H9 (cell line): Measurements from ENCODE around the gene MRC1. TPM values are rescaled to one million over a fixed set of nuclear protein-coding genes. Genes with fewer than 3 reads are reported as not detected.

Experiments used
- DNase-seq: peaks from one replicate; pipeline ENCODE4 v3.0.0-alpha.2; 2017
- H2AFZ ChIP-seq: one replicate; pipeline ENCODE4 v1.6.1; 2013; ENCODE audit warnings: mild to moderate bottlenecking, low read length, control low read depth, moderate library complexity
- H2AK5ac ChIP-seq: 2 replicates; pipeline ENCODE4 v1.6.1; 2013; ENCODE audit warnings: low read length, control low read depth, mixed read lengths; ENCODE audit not compliant: insufficient read length
- H2BK120ac ChIP-seq: one replicate; pipeline ENCODE4 v1.6.1; 2013; ENCODE audit warnings: low read depth, mild to moderate bottlenecking, low read length, control low read depth, inconsistent platforms; ENCODE audit not compliant: poor library complexity, severe bottlenecking
- H2BK12ac ChIP-seq: 2 replicates; pipeline ENCODE4 v1.6.1; 2013; ENCODE audit warnings: low read length, control low read depth, mixed read lengths, low read depth; ENCODE audit not compliant: insufficient read length
- H2BK15ac ChIP-seq: 2 replicates; pipeline ENCODE4 v1.6.1; 2013; ENCODE audit warnings: low read depth, low read length, control low read depth
- H2BK20ac ChIP-seq: one replicate; pipeline ENCODE4 v1.6.1; 2013; ENCODE audit warnings: low read depth, mild to moderate bottlenecking, low read length, control low read depth, inconsistent platforms; ENCODE audit not compliant: poor library complexity, severe bottlenecking
- H2BK5ac ChIP-seq: 2 replicates; pipeline ENCODE4 v1.6.1; 2013; ENCODE audit warnings: low read length, control low read depth, mixed read lengths; ENCODE audit not compliant: insufficient read length
- H3K14ac ChIP-seq: 2 replicates; pipeline ENCODE4 v1.6.1; 2013; ENCODE audit warnings: low read length, control low read depth; ENCODE audit not compliant: insufficient read depth
- H3K18ac ChIP-seq: 2 replicates; pipeline ENCODE4 v1.6.1; 2013; ENCODE audit warnings: low read depth, mild to moderate bottlenecking, mixed read lengths, low read length, control low read depth; ENCODE audit not compliant: insufficient read length
- H3K23ac ChIP-seq: 2 replicates; pipeline ENCODE4 v1.6.1; 2013; ENCODE audit warnings: low read length, control low read depth, mixed read lengths, low read depth; ENCODE audit not compliant: insufficient read length
- H3K23me2 ChIP-seq: 2 replicates; pipeline ENCODE4 v1.6.1; 2013; ENCODE audit warnings: low read depth, mild to moderate bottlenecking, mixed read lengths, low read length, control low read depth; ENCODE audit not compliant: insufficient read length, poor library complexity, severe bottlenecking
- H3K27ac ChIP-seq: 2 replicates; pipeline ENCODE4 v1.5.1; 2013; ENCODE audit warnings: low read length, control low read depth, mixed read lengths, low read depth; ENCODE audit not compliant: insufficient read length
- H3K27me3 ChIP-seq: 2 replicates; pipeline ENCODE4 v1.6.1; 2013; ENCODE audit warnings: low read length, control low read depth, inconsistent platforms; ENCODE audit not compliant: insufficient read depth
- H3K4ac ChIP-seq: 2 replicates; pipeline ENCODE4 v1.6.1; 2013; ENCODE audit warnings: low read depth, mild to moderate bottlenecking, control low read depth, inconsistent platforms, low read length, moderate library complexity
- H3K4me1 ChIP-seq: 2 replicates; pipeline ENCODE4 v1.6.1; 2013; ENCODE audit warnings: low read length, control low read depth, inconsistent platforms; ENCODE audit not compliant: insufficient read depth
- H3K4me2 ChIP-seq: 2 replicates; pipeline ENCODE4 v1.6.1; 2013; ENCODE audit warnings: low read length, control low read depth, mixed read lengths; ENCODE audit not compliant: insufficient read length, insufficient read depth
- H3K56ac ChIP-seq: 2 replicates; pipeline ENCODE4 v1.6.1; 2013; ENCODE audit warnings: low read depth, mild to moderate bottlenecking, mixed read lengths, low read length, control low read depth; ENCODE audit not compliant: insufficient read length
- H3K79me1 ChIP-seq: 2 replicates; pipeline ENCODE4 v1.6.1; 2013; ENCODE audit warnings: low read depth, mild to moderate bottlenecking, moderate library complexity, low read length, control low read depth, inconsistent platforms; ENCODE audit not compliant: insufficient read depth, poor library complexity, severe bottlenecking
- H3K79me2 ChIP-seq: 2 replicates; pipeline ENCODE4 v1.6.1; 2013; ENCODE audit warnings: low read length, control low read depth, inconsistent platforms; ENCODE audit not compliant: insufficient read depth
- H3K9ac ChIP-seq: 2 replicates; pipeline ENCODE4 v1.6.1; 2013; ENCODE audit warnings: low read length, control low read depth, mixed read lengths; ENCODE audit not compliant: insufficient read length; ENCODE audit errors: extremely low read depth
- H3K9me3 ChIP-seq: one replicate; pipeline ENCODE4 v1.6.1; 2013; ENCODE audit warnings: low read depth, low read length, inconsistent platforms; ENCODE audit not compliant: control insufficient read depth
- H3T11ph ChIP-seq: one replicate; pipeline ENCODE4 v1.6.1; 2013; ENCODE audit warnings: mild to moderate bottlenecking, low read length, control low read depth, inconsistent platforms
- H4K20me1 ChIP-seq: one replicate; pipeline ENCODE4 v1.6.1; 2013; ENCODE audit not compliant: control insufficient read depth, insufficient read length, insufficient read depth
- H4K5ac ChIP-seq: 2 replicates; pipeline ENCODE4 v1.6.1; 2013; ENCODE audit warnings: low read depth, mild to moderate bottlenecking, mixed read lengths, low read length, control low read depth; ENCODE audit not compliant: insufficient read length
- H4K8ac ChIP-seq: replicated peaks from 2 replicates; pipeline ENCODE4 v1.6.1; 2013; ENCODE audit warnings: low read length, control low read depth, mixed read lengths, low read depth; ENCODE audit not compliant: insufficient read length
- H4K91ac ChIP-seq: 2 replicates; pipeline ENCODE4 v1.6.1; 2013; ENCODE audit warnings: low read depth, mild to moderate bottlenecking, moderate library complexity, mixed read lengths, low read length, control low read depth; ENCODE audit not compliant: insufficient read length
- H3K27ac Mint-ChIP-seq, 3 experiments: 2 replicates in 2 of 3; 3 replicates in 1 of 3; pipeline ENCODE4 v1.8.0; 2020 to 2021; ENCODE audit warnings: mixed read lengths in 3 of 3, mild to moderate bottlenecking in 1 of 3, moderate library complexity in 1 of 3
- H3K27me3 Mint-ChIP-seq: 2 replicates; pipeline ENCODE4 v1.8.0; 2021; ENCODE audit warnings: low read depth, mild to moderate bottlenecking, moderate library complexity, mixed read lengths
- H3K36me3 Mint-ChIP-seq, 3 experiments: 2 replicates in 2 of 3; 3 replicates in 1 of 3; pipeline ENCODE4 v1.8.0; 2020 to 2021; ENCODE audit warnings: low read depth in 3 of 3, mixed read lengths in 3 of 3; ENCODE audit not compliant: insufficient read depth in 1 of 3
- H3K4me1 Mint-ChIP-seq, 2 experiments: 2 replicates each; pipeline ENCODE4 v1.8.0; 2020; ENCODE audit warnings: mixed read lengths in 2 of 2
- H3K4me3 Mint-ChIP-seq, 2 experiments: 2 replicates in 1 of 2; 3 replicates in 1 of 2; pipeline ENCODE4 v1.8.0; 2020 to 2021; ENCODE audit warnings: mild to moderate bottlenecking in 2 of 2, mixed read lengths in 2 of 2, moderate library complexity in 1 of 2
- H3K9me3 Mint-ChIP-seq, 2 experiments: 2 replicates in 1 of 2; 3 replicates in 1 of 2; pipeline ENCODE4 v1.8.0; 2020; ENCODE audit warnings: mild to moderate bottlenecking in 2 of 2, mixed read lengths in 2 of 2, moderate library complexity in 1 of 2
- WGBS: extraction: QIAGEN DNeasy Blood & Tissue Kit; methylation state at CpG from one replicate; pipeline ENCODE4 v1.1.7; 2013; ENCODE audit warnings: missing lambda C conversion rate, low lambda C conversion rate, mixed read lengths; ENCODE audit not compliant: insufficient read length; ENCODE audit errors: extremely low coverage; 5-methylcytosine and 5-hydroxymethylcytosine counted together
- total RNA-seq: library from RNA; stranded (reverse); gene quantifications from 2 replicates; pipeline ENCODE4 v1.2.1, GENCODE V29; 2021
- TF ChIP-seq, protein P1 (sequence below): fragments of 200-600 bp; sonication (generic); conservative IDR thresholded peaks from 3 replicates; pipeline ENCODE4 v1.8.0; 2021; ENCODE audit warnings: antibody characterized with exemption, mild to moderate bottlenecking

MRC1 gene
- total RNA-seq, 1 experiment from 2014 or later = not detected

DNA sequence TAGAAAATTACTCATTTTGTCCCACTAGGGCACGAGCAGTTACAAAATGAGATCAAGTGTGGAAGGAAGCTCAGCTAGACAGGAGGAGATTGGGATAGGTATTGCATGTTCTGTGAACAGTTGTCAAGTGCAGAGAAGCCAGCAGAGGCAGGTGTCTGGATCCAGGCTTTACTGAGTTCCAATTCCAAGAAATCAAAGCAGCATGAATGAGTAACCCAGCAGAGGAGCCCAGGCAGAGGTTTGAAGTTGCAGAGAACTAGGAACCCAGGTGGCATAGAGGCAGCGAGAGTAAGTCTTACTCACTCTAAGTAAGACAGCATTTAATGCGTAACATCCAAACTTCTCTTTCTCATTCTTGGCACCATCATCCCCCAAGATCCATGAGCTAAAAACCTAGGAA is 11.8 kb downstream of the MRC1 start:
- H3K4ac ChIP-seq = no peak overlapping the region
- H4K91ac ChIP-seq = no peak overlapping the region
- Mint-ChIP-seq H3K27me3 (no peaks in the 10 kb centered on the region), H3K4me3 (no peak overlapping the region), H3K4me1 (no peaks in the 10 kb centered on the region), H3K36me3 (no peaks in the 10 kb centered on the region), H3K9me3 (no peaks in the 10 kb centered on the region; a peak in 1 of 5 replicates), H3K27ac (no peak overlapping the region)
- H3K18ac ChIP-seq = no peak overlapping the region
- no peaks in the 10 kb centered on the region for H4K20me1 ChIP-seq
- no peak overlapping the region for H3K27ac ChIP-seq
- WGBS = no CpG with 5 or more reads among the region's 3 CpGs
- H3K9ac ChIP-seq = no peak overlapping the region
- no peak for DNase-seq
- no peaks in the 10 kb centered on the region for H3K79me2 ChIP-seq
- H3K14ac ChIP-seq = no peak overlapping the region
- H4K8ac ChIP-seq = no peak overlapping the region
- H2BK15ac ChIP-seq = no peak overlapping the region
- H3K4me2 ChIP-seq = no peak overlapping the region
- no peak overlapping the region for H2BK5ac ChIP-seq
- H2AK5ac ChIP-seq = no peak overlapping the region
- TF ChIP-seq, protein P1, sequence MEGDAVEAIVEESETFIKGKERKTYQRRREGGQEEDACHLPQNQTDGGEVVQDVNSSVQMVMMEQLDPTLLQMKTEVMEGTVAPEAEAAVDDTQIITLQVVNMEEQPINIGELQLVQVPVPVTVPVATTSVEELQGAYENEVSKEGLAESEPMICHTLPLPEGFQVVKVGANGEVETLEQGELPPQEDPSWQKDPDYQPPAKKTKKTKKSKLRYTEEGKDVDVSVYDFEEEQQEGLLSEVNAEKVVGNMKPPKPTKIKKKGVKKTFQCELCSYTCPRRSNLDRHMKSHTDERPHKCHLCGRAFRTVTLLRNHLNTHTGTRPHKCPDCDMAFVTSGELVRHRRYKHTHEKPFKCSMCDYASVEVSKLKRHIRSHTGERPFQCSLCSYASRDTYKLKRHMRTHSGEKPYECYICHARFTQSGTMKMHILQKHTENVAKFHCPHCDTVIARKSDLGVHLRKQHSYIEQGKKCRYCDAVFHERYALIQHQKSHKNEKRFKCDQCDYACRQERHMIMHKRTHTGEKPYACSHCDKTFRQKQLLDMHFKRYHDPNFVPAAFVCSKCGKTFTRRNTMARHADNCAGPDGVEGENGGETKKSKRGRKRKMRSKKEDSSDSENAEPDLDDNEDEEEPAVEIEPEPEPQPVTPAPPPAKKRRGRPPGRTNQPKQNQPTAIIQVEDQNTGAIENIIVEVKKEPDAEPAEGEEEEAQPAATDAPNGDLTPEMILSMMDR = no peak
- H4K5ac ChIP-seq = no peak overlapping the region
- H2BK12ac ChIP-seq = no peak overlapping the region
- no peaks in the 10 kb centered on the region for H3K79me1 ChIP-seq
- no peak overlapping the region for H3K56ac ChIP-seq
- H2AFZ ChIP-seq = no peak overlapping the region
- H2BK20ac ChIP-seq = no peak overlapping the region
- no peaks in the 10 kb centered on the region for H3K27me3 ChIP-seq
- H3K23ac ChIP-seq = no peak overlapping the region
- H3T11ph ChIP-seq = no peak overlapping the region
- H2BK120ac ChIP-seq = no peak overlapping the region
- H3K9me3 ChIP-seq = no peaks in the 10 kb centered on the region
- no peaks in the 10 kb centered on the region for H3K4me1 ChIP-seq
- no peaks in the 10 kb centered on the region for H3K23me2 ChIP-seq
